HT1080 (cell line): ENCODE measurements around the gene ACAD8. TPM values are rescaled to one million over a fixed set of nuclear protein-coding genes. Genes with fewer than 3 reads are reported as not detected.
"Not testable (repeated sequence)": the region's sequence is repeated elsewhere in the genome, so short reads cannot be mapped to it uniquely, and the experiment has no call there.

Experiments used
- DNase-seq: peaks from one replicate; pipeline ENCODE4 v3.0.0-alpha.2; 2015; ENCODE audit warnings: low read depth
- total RNA-seq: library from RNA; depleted of rRNA; stranded (reverse); fragments of >200 nt; shearing (Covaris generic); gene quantifications from 2 replicates; pipeline ENCODE4 v1.2.3, GENCODE V29; 2014

The ACAD8 gene
- total RNA-seq, 1 experiment from 2014 or later = 19.6 TPM

- DNase-seq = peak; percentile 86
These were observed 13.5 kb downstream of the ACAD8 start for GRCh38 chr11:134266841-134267251.

GRCh38 chr11:134267461-134267860, 14.1 kb downstream of the ACAD8 start:
- DNase-seq = no peak

DNA sequence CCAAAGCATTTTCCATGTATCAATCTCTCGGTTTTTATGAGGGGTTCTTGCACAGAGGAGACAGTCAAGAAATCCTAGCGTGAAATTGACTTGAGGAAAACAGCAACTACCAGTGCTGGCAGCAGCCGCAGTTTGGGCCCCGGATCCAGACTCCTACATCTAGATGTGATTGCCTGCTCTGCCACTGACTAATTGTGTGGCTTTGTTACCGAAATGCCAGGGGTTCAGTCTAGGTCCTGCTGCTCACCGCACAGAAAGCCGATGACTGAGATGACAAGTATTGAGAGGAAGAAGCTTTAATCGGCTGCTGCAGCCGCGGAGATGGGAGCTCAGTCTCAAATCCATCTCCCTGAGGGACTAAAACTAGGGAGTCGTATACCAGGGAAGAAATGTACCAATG, 14.6 kb downstream of the ACAD8 start:
- no peak for DNase-seq

- peak; percentile 28 for DNase-seq
These were observed 16.9 kb downstream of the ACAD8 start for GRCh38 chr11:134270250-134270714.

GRCh38 chr11:134271978-134272377, 18.6 kb downstream of the ACAD8 start:
- no peak for DNase-seq

DNA sequence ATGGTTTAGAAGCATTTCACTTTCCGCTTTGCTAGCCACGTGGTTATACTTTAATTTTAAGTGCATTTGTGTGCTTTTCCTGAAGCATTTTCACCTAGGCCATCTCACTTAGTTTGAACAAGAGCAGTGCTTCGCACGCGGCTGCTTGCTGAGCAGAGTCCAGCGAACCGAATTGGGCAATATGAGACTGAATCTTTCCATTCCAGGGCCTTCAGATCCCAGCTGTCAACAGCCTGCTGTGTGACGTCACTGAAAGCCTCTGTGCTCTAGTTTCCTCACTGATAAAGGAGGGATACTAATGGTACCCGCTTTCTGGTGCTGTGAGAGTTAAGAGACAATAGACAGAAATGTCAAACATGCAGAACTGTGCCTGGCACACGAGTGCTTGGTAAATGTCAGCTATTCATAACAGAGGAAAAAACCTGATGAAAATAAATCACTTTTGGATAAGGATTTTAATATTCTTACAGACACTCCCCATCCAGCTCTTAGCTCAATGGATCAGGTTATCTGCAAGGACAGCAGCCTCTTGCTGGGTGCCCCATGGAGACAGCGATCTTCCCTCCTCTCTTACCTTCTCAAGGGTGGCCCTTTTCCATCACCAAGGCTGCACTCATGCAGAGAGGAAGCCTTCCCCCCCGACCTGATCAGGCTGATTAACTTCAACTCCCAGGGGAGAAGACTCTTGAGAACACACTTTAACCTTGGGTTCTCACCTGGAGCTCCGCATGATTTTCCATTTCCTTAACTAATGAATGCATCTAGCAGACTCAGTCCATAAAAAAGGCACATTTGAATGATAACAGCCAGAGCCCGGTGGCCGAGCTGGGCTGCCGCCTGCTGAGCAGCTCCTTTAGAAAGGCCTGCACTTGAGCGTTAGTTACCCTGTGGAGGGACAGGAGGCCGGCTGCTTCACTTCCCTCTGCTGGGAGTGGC, 19.3 kb downstream of the ACAD8 start:
- DNase-seq = no peak

DNA sequence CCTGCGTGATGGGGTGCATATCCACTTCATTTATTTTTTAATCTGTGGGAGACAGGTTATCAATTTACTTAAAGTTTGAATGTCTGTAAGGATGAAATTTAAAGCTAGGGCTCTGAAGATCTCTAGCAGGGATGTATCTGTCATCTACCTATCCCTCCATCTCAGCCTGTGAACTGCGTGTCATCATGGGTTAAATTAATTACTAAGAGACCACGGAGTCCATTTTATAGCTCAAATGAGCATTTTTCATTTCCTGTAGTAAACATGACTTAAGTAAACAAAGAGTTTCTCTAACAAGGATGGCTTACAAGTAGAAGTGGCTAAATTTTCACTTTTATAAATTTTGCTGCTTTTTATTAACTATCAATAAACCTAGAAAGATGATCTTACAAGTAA, 19.9 kb downstream of the ACAD8 start:
- no peak for DNase-seq

DNA sequence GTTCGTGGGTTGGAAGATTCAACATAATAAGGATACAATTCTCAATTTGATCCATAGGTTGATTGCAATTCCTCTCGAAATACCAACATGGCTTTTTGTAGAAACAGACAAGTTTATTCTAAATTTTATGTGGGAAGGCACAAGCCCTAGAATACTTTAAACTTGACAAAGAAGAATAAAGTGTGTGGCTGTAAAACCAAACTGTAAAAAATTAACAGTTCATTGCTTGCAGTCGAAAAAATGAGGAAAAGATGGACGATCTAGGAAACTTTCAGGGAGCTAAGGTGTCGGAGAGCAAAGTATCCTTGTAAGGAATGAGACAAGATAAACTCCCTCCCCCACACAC, 21.8 kb downstream of the ACAD8 start:
- no peak for DNase-seq

- DNase-seq = no peak
These were observed 22.4 kb downstream of the ACAD8 start, which contains the start of gene GLB1L3 for GRCh38 chr11:134275534-134276395. GLB1L3 (plus strand) TSS chr11:134276379; CDS start chr11:134276741, 362 bp downstream.

DNA sequence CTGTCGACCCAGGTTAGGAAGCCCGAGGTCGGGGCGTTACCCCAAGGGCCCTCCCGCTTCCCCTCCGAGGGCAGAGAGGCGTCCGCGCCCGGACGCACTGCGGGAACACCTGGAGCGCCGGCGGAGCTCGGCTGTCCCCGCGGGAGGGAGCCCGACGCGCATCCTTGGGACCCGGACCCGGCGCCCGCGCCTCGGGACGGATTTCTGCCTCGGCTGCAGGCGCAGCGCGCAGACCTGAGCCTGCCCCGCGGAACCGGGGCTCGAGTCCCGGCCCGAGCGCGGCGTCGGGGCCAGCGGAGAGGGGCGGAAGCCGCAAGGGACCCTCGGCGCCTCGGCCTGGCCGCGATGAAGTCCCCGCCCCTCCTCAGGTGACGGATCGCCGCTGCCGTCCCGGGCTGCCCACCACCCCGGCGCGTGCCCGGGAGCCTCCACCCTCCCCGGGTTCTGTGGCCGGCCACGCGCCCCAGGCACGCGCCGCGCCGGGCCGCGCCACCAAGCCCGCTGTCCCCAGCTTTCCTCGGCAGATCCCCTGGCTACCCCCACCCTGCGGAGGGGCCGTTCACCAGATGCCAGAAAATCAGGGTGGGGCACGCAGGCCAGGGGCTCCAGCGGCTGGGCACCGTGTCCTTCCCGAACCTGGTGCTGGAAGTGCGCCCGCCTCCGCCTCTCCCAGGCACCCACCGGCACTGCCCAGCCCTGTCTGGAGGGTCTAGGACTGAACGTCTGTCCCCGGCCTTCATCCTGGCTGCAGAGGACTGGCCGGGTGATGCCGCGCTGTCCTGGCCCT, 23.2 kb downstream of the ACAD8 start:
- no peak for DNase-seq

DNA sequence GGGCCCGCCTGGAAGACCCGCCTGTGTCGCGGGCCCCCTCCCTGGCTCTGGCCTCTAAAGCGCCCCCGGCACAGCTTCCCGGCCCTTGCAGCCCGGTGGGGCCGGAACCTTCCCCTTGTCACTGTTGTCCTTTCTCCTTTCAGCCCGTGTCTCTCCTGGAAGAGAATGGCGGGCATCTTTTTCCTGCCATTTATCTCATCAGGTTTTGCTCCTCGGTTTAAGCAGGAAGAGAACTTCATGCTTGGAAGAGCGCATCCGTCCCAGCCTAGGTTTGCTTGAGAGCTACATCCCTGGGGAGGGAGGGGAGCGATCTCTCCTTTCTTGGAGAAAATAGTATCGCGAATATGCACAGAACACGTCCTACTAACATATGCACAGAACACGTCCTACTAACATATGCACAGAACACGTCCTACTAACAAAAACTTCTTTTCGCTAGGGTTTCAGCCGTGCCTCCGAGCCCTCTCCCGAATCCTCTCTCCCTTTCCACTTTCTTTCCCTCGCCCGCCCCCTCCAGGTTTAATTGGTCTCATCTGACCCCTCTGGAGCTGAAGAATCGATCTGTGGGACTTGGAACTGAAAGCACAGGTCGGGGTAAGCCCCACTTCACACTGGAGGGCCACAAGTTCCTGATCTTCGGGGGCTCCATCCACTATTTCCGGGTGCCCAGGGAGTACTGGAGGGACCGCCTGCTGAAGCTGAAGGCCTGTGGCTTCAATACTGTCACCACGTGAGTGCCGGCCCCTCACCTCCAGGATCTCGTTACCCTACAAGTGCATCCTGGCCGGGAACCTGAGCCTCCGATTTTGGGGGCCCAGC, 24.0 kb downstream of the ACAD8 start:
- no peak for DNase-seq

GRCh38 chr11:134278356-134278755, 25.0 kb downstream of the ACAD8 start:
- no peak for DNase-seq

DNA sequence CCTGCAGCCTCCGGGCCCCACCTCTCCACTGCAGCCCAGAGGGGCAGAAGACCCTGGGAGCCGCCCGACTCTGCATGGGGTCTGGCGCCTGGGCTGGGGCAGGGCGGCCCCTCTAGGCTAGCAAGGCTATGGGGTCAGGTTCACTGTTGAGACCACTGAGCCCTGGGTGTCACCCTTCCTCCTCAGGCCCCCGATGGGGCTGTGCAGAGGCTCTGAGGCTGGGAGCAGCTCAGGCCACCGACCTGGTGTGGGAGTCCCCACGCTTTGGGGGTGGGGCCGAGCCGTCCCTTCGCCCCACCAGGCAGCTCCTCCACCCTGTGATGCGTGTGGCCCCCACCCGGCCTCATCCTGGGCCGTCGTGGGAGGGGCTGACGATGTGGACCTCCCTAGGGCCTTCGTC, 28.3 kb downstream of the ACAD8 start:
- not testable (repeated sequence) for DNase-seq

- DNase-seq = no peak
These were observed 29.0 kb downstream of the ACAD8 start for GRCh38 chr11:134282121-134283045.

DNA sequence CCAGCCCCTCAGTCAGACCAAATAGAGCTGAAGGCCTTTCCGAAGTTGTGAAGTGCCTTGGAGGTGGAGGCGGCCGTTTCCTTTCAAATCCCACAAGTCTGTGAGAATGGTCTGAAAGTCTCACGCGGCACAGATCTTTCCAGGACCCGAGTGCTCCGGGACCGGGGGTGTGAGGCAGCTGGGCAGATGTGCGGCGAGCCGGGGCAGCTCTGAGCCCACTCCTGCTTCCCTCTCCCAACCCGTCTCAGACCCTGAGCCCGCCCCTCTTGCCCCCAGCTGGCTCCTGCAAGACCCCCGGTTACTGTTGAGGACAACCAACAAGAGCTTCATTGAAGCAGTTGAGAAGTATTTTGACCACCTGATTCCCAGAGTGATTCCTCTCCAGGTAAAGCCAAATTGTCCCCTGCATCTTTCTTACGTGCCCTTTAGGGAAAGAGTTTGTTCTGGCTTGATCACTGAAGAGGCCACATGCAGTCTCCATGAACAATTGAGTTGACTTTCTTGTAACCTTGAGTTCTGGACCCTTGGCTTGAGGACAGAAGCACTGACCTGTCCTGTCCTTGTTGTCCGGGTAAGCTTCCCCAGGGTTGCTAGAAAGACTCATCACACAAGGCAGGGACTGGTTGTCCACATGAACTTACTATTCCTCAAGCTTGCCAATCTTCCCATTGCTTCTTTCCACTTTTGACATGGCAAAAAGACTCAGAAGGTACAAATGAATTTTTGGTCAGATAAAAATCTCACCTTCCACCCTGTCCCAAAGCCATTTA, 30.3 kb downstream of the ACAD8 start:
- DNase-seq = no peak

DNA sequence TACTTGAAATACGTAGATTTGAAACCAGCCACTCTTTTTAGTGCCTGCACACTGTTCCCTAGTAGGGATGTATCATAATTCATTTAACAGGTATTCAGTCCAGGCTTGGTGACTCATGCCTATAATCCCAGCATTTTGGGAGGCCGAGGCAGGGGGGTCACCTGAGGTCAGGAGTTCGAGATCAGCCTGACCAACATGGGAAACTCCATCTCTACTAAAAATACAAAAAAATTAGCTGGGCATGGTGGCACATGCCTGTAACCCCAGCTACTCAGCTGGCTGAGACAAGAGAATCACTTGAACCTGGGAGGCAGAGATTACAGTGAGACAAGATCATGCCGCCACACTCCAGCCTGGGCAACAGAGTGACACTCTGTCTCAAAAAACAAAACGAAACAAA, 31.0 kb downstream of the ACAD8 start:
- not testable (repeated sequence) for DNase-seq

DNA sequence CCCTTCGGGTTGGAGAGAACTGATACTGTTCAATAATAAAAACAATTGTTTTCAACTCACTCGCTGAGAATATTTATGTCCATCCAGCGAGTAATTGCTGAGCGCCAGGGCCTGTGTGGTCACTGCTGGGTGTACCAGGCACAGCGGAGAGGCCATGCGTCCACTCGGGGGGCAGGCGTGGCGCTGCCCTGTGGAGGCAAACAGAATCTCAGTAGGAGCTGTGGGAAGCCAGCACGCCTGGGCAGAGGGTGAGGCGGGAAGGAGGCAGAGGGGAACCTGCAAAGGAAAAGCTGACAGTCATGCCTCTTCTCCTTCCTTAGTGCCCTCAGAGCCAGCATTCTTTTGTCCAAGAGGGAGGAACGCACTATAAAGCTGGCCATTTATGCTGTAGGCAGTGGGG, 34.2 kb downstream of the ACAD8 start:
- no peak for DNase-seq

- DNase-seq = no peak
These were observed 35.1 kb downstream of the ACAD8 start for GRCh38 chr11:134288486-134288885.

- no peak for DNase-seq
These were observed 35.8 kb downstream of the ACAD8 start for GRCh38 chr11:134289167-134289566.
